ENCODE measurements around the gene FZD7.

GRCh38 chr2:202069170-202070067 lies 35.8 kb downstream of the FZD7 start:
- TF ChIP-seq, protein P1, sequence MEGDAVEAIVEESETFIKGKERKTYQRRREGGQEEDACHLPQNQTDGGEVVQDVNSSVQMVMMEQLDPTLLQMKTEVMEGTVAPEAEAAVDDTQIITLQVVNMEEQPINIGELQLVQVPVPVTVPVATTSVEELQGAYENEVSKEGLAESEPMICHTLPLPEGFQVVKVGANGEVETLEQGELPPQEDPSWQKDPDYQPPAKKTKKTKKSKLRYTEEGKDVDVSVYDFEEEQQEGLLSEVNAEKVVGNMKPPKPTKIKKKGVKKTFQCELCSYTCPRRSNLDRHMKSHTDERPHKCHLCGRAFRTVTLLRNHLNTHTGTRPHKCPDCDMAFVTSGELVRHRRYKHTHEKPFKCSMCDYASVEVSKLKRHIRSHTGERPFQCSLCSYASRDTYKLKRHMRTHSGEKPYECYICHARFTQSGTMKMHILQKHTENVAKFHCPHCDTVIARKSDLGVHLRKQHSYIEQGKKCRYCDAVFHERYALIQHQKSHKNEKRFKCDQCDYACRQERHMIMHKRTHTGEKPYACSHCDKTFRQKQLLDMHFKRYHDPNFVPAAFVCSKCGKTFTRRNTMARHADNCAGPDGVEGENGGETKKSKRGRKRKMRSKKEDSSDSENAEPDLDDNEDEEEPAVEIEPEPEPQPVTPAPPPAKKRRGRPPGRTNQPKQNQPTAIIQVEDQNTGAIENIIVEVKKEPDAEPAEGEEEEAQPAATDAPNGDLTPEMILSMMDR (optimal IDR thresholded peaks at IDR 0.05 in 1 of 3, IDR thresholded peaks at IDR 0.05 in 1 of 3, conservative IDR thresholded peaks at IDR 0.05 in 1 of 3; ENCODE audit: extremely low read depth in 1 of 3, insufficient read depth in 2 of 3, low read length in 3 of 3), result no peak
- TF ChIP-seq EZH2 (IDR thresholded peaks at IDR 0.05; ENCODE audit: low read length), result no peak

Measured in keratinocyte (primary cell).